GM12878 (cell line): ENCODE data around the gene GLE1. TPM values are rescaled to one million over a fixed set of nuclear protein-coding genes. Genes with fewer than 3 reads are reported as not detected.

Experiments
- ATAC-seq: fragments of 200-7000 bp; cut with Tn5 transposase; 3 replicates; pipeline ENCODE4 v1.9.1; 2020; ENCODE audit warnings: mild to moderate bottlenecking, moderate library complexity
- BruUV-seq: library from RNA; stranded (reverse); fragments of 400-500 nt; replicated peaks from 2 replicates; lab custom pipeline; 2021; lab: Mats Ljungman, UMichigan
- CTCF ChIA-PET: fragments of 300-600 bp; sonication (Branson Sonifier 250); formaldehyde crosslinking; extraction: SDS; loops from one replicate; lab custom pipeline; 2021; ENCODE audit warnings: inconsistent platforms; lab: Yijun Ruan, JAX
- POLR2A ChIA-PET: fragments of 350-600 bp; formaldehyde crosslinking; extraction: SDS; loops from one replicate; lab custom pipeline; 2021; ENCODE audit warnings: inconsistent platforms; lab: Charles Lee
- RAD21 ChIA-PET: fragments of 300-600 bp; sonication (Branson Sonifier 250); formaldehyde crosslinking; loops from one replicate; lab custom pipeline; 2023; ENCODE audit warnings: antibody characterized with exemption; ENCODE audit not compliant: unreplicated experiment; lab: Charles Lee
- SMC1A ChIA-PET: fragments of 300-600 bp; sonication (Branson Sonifier 250); formaldehyde crosslinking; loops from one replicate; lab custom pipeline; 2023; ENCODE audit not compliant: unreplicated experiment, uncharacterized antibody; lab: Charles Lee
- DNase-seq: peaks from one replicate; pipeline ENCODE4 v3.0.0-alpha.2; 2011; ENCODE audit warnings: low read depth, low spot score
- FAIRE-seq: peaks from 3 replicates; lab custom pipeline; 2011; peaks lifted over from hg19 to GRCh38; lab: Jason Lieb, UNC
- H2AFZ ChIP-seq: 2 replicates; pipeline ENCODE4 v1.6.0; 2011; ENCODE audit warnings: low read depth, low read length, control low read depth; ENCODE audit not compliant: control insufficient read depth
- H3K27ac ChIP-seq: 2 replicates; pipeline ENCODE4 v1.5.1; 2011; ENCODE audit warnings: control low read depth; ENCODE audit not compliant: control insufficient read depth, insufficient read depth
- H3K27me3 ChIP-seq, 2 experiments: replicated peaks in 1 of 2; 2 replicates each; pipeline versions ENCODE4 v1.6.0 to v1.6.1; 2011; ENCODE audit warnings: low read length in 1 of 2; ENCODE audit not compliant: control insufficient read depth in 2 of 2, insufficient read depth in 2 of 2
- H3K36me3 ChIP-seq, 2 experiments: 2 replicates each; pipeline ENCODE4 v1.5.1; 2011; ENCODE audit warnings: low read length in 1 of 2; ENCODE audit not compliant: control insufficient read depth in 2 of 2, insufficient read depth in 2 of 2
- H3K4me1 ChIP-seq: 2 replicates; pipeline ENCODE4 v1.6.1; 2011; ENCODE audit warnings: mild to moderate bottlenecking, low read length, moderate library complexity, mixed read lengths; ENCODE audit not compliant: control insufficient read depth, insufficient read depth
- H3K4me2 ChIP-seq: 2 replicates; pipeline ENCODE4 v1.6.0; 2011; ENCODE audit warnings: control low read depth; ENCODE audit not compliant: control insufficient read depth, insufficient read depth
- H3K4me3 ChIP-seq: fragments of 200-600 bp; sonication (generic); 2 replicates; pipeline ENCODE4 v1.5.1; 2016
- H3K79me2 ChIP-seq: 2 replicates; pipeline ENCODE4 v1.6.0; 2011; ENCODE audit warnings: low read length; ENCODE audit not compliant: control insufficient read depth, insufficient read depth
- H3K9ac ChIP-seq: 2 replicates; pipeline ENCODE4 v1.8.0; 2011; ENCODE audit warnings: low read length, control low read depth, mixed read lengths; ENCODE audit not compliant: control insufficient read depth, insufficient read depth
- H3K9me3 ChIP-seq: replicated peaks from 3 replicates; pipeline ENCODE4 v1.5.1; 2011; ENCODE audit warnings: mild to moderate bottlenecking, low read length; ENCODE audit not compliant: control insufficient read depth, insufficient read depth
- H4K20me1 ChIP-seq: 2 replicates; pipeline ENCODE4 v1.6.0; 2011; ENCODE audit not compliant: control insufficient read depth, insufficient read depth
- DPF2 ChIP-seq: fragments of 450-650 bp; IDR thresholded peaks from 2 replicates; pipeline ENCODE4 v1.6.1; 2017; ENCODE audit warnings: mild to moderate bottlenecking
- EGR1 ChIP-seq, 2 experiments: IDR thresholded peaks; 1 replicate in 1 of 2; 2 replicates in 1 of 2; pipeline ENCODE4 v1.6.1; 2011 to 2012; ENCODE audit warnings: low read depth in 2 of 2, low read length in 2 of 2, borderline replicate concordance in 1 of 2, mild to moderate bottlenecking in 1 of 2, moderate library complexity in 1 of 2
- JUND ChIP-seq: IDR thresholded peaks from 2 replicates; pipeline ENCODE4 v1.6.1; 2012; ENCODE audit warnings: low read depth, mild to moderate bottlenecking, low read length, improper control_type of control experiment, moderate library complexity
- PAX5 ChIP-seq: IDR thresholded peaks from 2 replicates; pipeline ENCODE4 v1.6.1; 2011; ENCODE audit warnings: low read depth, low read length, borderline replicate concordance
- POLR2A ChIP-seq: IDR thresholded peaks from 2 replicates; pipeline ENCODE4 v1.6.1; 2011; ENCODE audit warnings: low read depth, mild to moderate bottlenecking, low read length
- RB1 ChIP-seq: fragments of 450-650 bp; formaldehyde crosslinking; IDR thresholded peaks from 2 replicates; pipeline ENCODE4 v1.6.1; 2017; ENCODE audit warnings: mild to moderate bottlenecking, borderline replicate concordance
- ZSCAN29 ChIP-seq: fragments of 450-650 bp; IDR thresholded peaks from 2 replicates; pipeline ENCODE4 v1.6.1; 2017; ENCODE audit warnings: mild to moderate bottlenecking, moderate library complexity
- WGBS: methylation state at CpG from one replicate; pipeline ENCODE4 v1.1.6; 2016; ENCODE audit warnings: low lambda C conversion rate; ENCODE audit not compliant: insufficient replicate concordance, insufficient coverage; ENCODE audit errors: missing lambda C conversion rate; 5-methylcytosine and 5-hydroxymethylcytosine counted together
- in situ Hi-C: fragments of 300-500 bp; cut with MboI; formaldehyde crosslinking; loops from 9 replicates; pipeline ENCODE4 v1.14.3; 2018; ENCODE audit warnings: mixed read lengths
- intact Hi-C: fragments of 100-400 bp; cut with micrococcal nuclease; formaldehyde crosslinking; loops from one replicate; pipeline ENCODE4 v1.14.2; 2022; ENCODE audit not compliant: unreplicated experiment
- polyA plus RNA-seq, 11 experiments: library from polyadenylated mRNA; depleted of rRNA in 4 of 11; unstranded in 6 of 11; stranded (reverse) in 5 of 11; fragments of >200 nt; fragmentation: Nextera tagmentation in 4 of 11; fragmentation: Illumina TruSeq in 1 of 11; extraction: Ambion mirVana in 4 of 11; extraction: Trizol in 1 of 11; gene quantifications; 1 replicate in 1 of 11; 2 replicates in 10 of 11; pipeline versions ENCODE4 v1.2.1 to v1.2.3, GENCODE V29; 2011 to 2016; ENCODE audit warnings: inconsistent platforms in 2 of 11, missing spikeins in 2 of 11, low read depth in 1 of 11
- total RNA-seq, 4 experiments: library from RNA; depleted of rRNA in 3 of 4; stranded (reverse); fragments of >200 nt in 3 of 4; fragmentation: Illumina TruSeq in 1 of 4; extraction: Trizol in 1 of 4; gene quantifications; 2 replicates each; pipeline versions ENCODE4 v1.2.1 to v1.2.3, GENCODE V29; 2013 to 2021
- TF ChIP-seq, protein P1 (sequence below): fragments of 450-650 bp; formaldehyde crosslinking; IDR thresholded peaks from 2 replicates; pipeline ENCODE4 v1.5.0; 2022; ENCODE audit warnings: mild to moderate bottlenecking, missing genetic modification characterization
- TF ChIP-seq, protein P2 (sequence below): fragments of 450-650 bp; conservative IDR thresholded peaks from 2 replicates; pipeline ENCODE4 v1.6.1; 2017; ENCODE audit warnings: mild to moderate bottlenecking, moderate library complexity
- TF ChIP-seq, protein P3 (sequence below): IDR thresholded peaks from 2 replicates; pipeline ENCODE4 v1.6.1; 2011; ENCODE audit warnings: borderline replicate concordance, low read depth, mild to moderate bottlenecking, moderate library complexity, low read length; ENCODE audit not compliant: insufficient read depth, poor library complexity, severe bottlenecking

Gene GLE1
- total and polyA plus RNA-seq, 10 of the 15 experiments (the other 5 are each of a cell fraction or from before 2014, with no cell fraction given): 17.4 to 52.0 (median 37.7) TPM

DNA sequence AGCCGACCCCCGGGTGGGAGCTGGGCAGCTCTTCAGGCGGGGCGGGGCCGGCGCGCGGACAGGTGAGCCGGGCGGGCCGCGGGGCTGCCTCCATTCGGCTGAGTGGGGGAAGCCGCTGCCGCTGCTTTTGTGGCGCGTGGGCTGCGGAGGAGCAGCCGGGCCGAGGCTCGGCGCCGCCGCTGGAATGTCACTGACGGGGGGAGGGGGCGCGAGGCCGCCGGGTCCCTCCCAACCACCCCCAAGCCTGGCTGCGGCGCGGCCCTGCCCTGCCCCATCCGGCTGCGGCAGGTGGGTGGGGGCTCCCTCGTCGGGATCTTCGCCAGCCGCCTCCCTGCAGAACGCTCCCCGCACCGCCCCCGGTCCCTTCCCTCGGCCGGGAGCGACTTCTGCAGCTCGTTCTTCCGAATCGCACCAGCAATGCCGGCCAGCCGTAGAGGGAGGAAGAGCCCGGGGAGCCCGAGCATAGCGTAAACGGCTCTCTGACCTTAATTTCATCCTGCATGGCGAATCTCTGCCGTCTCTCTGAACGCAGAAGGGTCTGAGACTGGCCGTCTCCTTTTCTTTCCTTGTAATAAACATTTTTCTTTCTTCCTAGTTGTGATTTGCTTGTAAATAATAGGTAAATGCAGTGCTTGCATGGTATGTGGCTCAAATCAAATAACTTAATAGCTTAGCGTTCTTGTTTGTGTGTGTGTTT is 48.4 kb downstream of the GLE1 start:
- ATAC-seq (peak; percentile 52), DNase-seq (no peak), FAIRE-seq (no peak)
- Histone ChIP-seq H4K20me1 (no peaks in the 10 kb centered on the region), H3K79me2 (peaks cover 42% of the 10 kb centered on the region), H3K4me2 (peak overlapping the region; percentile 71; the same call in 1 of the 2 replicates), H3K9me3 (no peaks in the 10 kb centered on the region), H3K27ac (peak overlapping the region; percentile 28; the same call in 1 of the 2 replicates), H3K36me3 (no peaks in the 10 kb centered on the region), H3K9ac (peak overlapping the region; percentile 54), H3K4me1 (peaks cover 23% of the 10 kb centered on the region), H2AFZ (peak overlapping the region; percentile 59), H3K4me3 (peak overlapping the region; percentile 92), H3K27me3 (no peaks in the 10 kb centered on the region)
- BruUV-seq: no TSS peak
- POLR2A ChIA-PET: interaction anchor here (0.6 to 3.8 kb wide), 11 partner anchors 9 to 182 kb away, joined by 3 to 19 read pairs (median 4); partner anchors contain the start of genes CERCAM, GLE1, ODF2 and URM1
- intact Hi-C loops (loop anchor here (5.0 to 10.0 kb wide), 2 partner anchors 46 to 132 kb away; partner anchors contain the start of gene SET), in situ Hi-C loops (no loop called here)
- under 1% methylated on average over 41 of the region's 59 CpGs for WGBS
- RAD21 ChIA-PET: interaction anchor here (1.2 to 1.7 kb wide), 4 partner anchors 41 to 131 kb away, joined by 4 to 7 read pairs (median 4); partner anchors contain the start of gene GLE1
- SMC1A ChIA-PET: interaction anchor here (1.1 to 4.5 kb wide), 3 partner anchors 9 to 132 kb away, joined by 3 to 20 read pairs (median 4); partner anchors contain the start of gene GLE1
- CTCF ChIA-PET: interaction anchor here (0.7 to 3.2 kb wide), 3 partner anchors 40 to 363 kb away, joined by 3 to 10 read pairs (median 3); no protein-coding TSS in a partner anchor
- TF ChIP-seq, protein P1, sequence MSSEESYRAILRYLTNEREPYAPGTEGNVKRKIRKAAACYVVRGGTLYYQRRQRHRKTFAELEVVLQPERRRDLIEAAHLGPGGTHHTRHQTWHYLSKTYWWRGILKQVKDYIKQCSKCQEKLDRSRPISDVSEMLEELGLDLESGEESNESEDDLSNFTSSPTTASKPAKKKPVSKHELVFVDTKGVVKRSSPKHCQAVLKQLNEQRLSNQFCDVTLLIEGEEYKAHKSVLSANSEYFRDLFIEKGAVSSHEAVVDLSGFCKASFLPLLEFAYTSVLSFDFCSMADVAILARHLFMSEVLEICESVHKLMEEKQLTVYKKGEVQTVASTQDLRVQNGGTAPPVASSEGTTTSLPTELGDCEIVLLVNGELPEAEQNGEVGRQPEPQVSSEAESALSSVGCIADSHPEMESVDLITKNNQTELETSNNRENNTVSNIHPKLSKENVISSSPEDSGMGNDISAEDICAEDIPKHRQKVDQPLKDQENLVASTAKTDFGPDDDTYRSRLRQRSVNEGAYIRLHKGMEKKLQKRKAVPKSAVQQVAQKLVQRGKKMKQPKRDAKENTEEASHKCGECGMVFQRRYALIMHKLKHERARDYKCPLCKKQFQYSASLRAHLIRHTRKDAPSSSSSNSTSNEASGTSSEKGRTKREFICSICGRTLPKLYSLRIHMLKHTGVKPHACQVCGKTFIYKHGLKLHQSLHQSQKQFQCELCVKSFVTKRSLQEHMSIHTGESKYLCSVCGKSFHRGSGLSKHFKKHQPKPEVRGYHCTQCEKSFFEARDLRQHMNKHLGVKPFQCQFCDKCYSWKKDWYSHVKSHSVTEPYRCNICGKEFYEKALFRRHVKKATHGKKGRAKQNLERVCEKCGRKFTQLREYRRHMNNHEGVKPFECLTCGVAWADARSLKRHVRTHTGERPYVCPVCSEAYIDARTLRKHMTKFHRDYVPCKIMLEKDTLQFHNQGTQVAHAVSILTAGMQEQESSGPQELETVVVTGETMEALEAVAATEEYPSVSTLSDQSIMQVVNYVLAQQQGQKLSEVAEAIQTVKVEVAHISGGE (CRISPR knock-in tag): peak; percentile 33; the same call in 1 of the 2 replicates
- 0 out of 2 replicates have a peak, but pooled peaks have one; percentile 89 for TF ChIP-seq RB1
- TF ChIP-seq JUND: no peak
- TF ChIP-seq, protein P2, sequence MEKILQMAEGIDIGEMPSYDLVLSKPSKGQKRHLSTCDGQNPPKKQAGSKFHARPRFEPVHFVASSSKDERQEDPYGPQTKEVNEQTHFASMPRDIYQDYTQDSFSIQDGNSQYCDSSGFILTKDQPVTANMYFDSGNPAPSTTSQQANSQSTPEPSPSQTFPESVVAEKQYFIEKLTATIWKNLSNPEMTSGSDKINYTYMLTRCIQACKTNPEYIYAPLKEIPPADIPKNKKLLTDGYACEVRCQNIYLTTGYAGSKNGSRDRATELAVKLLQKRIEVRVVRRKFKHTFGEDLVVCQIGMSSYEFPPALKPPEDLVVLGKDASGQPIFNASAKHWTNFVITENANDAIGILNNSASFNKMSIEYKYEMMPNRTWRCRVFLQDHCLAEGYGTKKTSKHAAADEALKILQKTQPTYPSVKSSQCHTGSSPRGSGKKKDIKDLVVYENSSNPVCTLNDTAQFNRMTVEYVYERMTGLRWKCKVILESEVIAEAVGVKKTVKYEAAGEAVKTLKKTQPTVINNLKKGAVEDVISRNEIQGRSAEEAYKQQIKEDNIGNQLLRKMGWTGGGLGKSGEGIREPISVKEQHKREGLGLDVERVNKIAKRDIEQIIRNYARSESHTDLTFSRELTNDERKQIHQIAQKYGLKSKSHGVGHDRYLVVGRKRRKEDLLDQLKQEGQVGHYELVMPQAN: peak; percentile 95
- TF ChIP-seq POLR2A: no peak
- TF ChIP-seq, protein P3, sequence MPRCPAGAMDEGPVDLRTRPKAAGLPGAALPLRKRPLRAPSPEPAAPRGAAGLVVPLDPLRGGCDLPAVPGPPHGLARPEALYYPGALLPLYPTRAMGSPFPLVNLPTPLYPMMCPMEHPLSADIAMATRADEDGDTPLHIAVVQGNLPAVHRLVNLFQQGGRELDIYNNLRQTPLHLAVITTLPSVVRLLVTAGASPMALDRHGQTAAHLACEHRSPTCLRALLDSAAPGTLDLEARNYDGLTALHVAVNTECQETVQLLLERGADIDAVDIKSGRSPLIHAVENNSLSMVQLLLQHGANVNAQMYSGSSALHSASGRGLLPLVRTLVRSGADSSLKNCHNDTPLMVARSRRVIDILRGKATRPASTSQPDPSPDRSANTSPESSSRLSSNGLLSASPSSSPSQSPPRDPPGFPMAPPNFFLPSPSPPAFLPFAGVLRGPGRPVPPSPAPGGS: peak; percentile 9
- TF ChIP-seq PAX5: no peak
- 0 out of 2 replicates have a peak, but pooled peaks have one; percentile 42 for TF ChIP-seq ZSCAN29
- TF ChIP-seq DPF2: peak; percentile 76
- TF ChIP-seq EGR1 (IDR thresholded peaks at IDR 0.05; ENCODE audit: borderline replicate concordance in 1 of 2, low read depth in 2 of 2, low read length in 2 of 2): peak in 1 of 2 experiments; percentile 37; a peak in 1 of 3 replicates
